ENCODE results near the gene SLC13A3. TPM values are rescaled to one million over a fixed set of nuclear protein-coding genes. Genes with fewer than 3 reads are reported as not detected.

Gene SLC13A3
- total RNA-seq, 4 donors from 2014 or later: 1.1 to 8.9 (median 4.2) TPM

- peaks cover 11% of the 10 kb centered on the region for H3K9me3 ChIP-seq
- no peaks in the 10 kb centered on the region for H3K27me3 ChIP-seq
Observed at GRCh38 chr20:46674253-46675083, 23.2 kb upstream of the SLC13A3 start.

GRCh38 chr20:46673394-46674252 lies 22.4 kb upstream of the SLC13A3 start:
- H3K4me3 ChIP-seq: no peak overlapping the region
- H3K9me3 ChIP-seq: peaks cover 11% of the 10 kb centered on the region
- DNase-seq (ENCODE audit: low spot score in 2 of 2): no peak
- no peaks in the 10 kb centered on the region for H3K4me1 ChIP-seq
- no peak for TF ChIP-seq EP300 (IDR thresholded peaks at IDR 0.05)
- TF ChIP-seq CTCF (IDR thresholded peaks at IDR 0.05): no peak
- no peak for TF ChIP-seq POLR2A (IDR thresholded peaks at IDR 0.05)
- no peak for TF ChIP-seq POLR2AphosphoS5 (IDR thresholded peaks at IDR 0.05)
- no peaks in the 10 kb centered on the region for H3K36me3 ChIP-seq
- no peaks in the 10 kb centered on the region for H3K27me3 ChIP-seq
- no peak overlapping the region for H3K27ac ChIP-seq
- WGBS: 93% methylated on average over 11 of the region's 11 CpGs

More at GRCh38 chr20:46674253-46675083, 23.2 kb upstream of the SLC13A3 start:
- Histone ChIP-seq H3K4me1 (no peaks in the 10 kb centered on the region), H3K36me3 (no peaks in the 10 kb centered on the region), H3K27ac (no peak overlapping the region), H3K4me3 (no peak overlapping the region)
- no peak for TF ChIP-seq POLR2A (IDR thresholded peaks at IDR 0.05)
- no peak for TF ChIP-seq EP300 (IDR thresholded peaks at IDR 0.05)
- no peak for TF ChIP-seq POLR2AphosphoS5 (IDR thresholded peaks at IDR 0.05)
- no peak for TF ChIP-seq CTCF (IDR thresholded peaks at IDR 0.05)
- WGBS: 75% methylated on average over 14 of the region's 14 CpGs
- DNase-seq (ENCODE audit: low spot score in 2 of 2): no peak

- H3K36me3 ChIP-seq: no peaks in the 10 kb centered on the region
- DNase-seq (ENCODE audit: low spot score in 2 of 2): no peak
- TF ChIP-seq EP300 (IDR thresholded peaks at IDR 0.05): no peak
- no peak for TF ChIP-seq POLR2AphosphoS5 (IDR thresholded peaks at IDR 0.05)
- TF ChIP-seq CTCF (IDR thresholded peaks at IDR 0.05): no peak
- TF ChIP-seq POLR2A (IDR thresholded peaks at IDR 0.05): no peak
- no peak overlapping the region for H3K4me3 ChIP-seq
- no peak overlapping the region for H3K27ac ChIP-seq
- H3K27me3 ChIP-seq: no peaks in the 10 kb centered on the region
- 100% methylated on average over 2 of the region's 5 CpGs for WGBS
- H3K4me1 ChIP-seq: no peaks in the 10 kb centered on the region
- peaks cover 11% of the 10 kb centered on the region for H3K9me3 ChIP-seq
Observed at GRCh38 chr20:46672543-46673148, 21.4 kb upstream of the SLC13A3 start.

GRCh38 chr20:46671866-46672542 lies 20.7 kb upstream of the SLC13A3 start:
- 94% methylated on average over 3 of the region's 3 CpGs for WGBS
- H3K27ac ChIP-seq: no peak overlapping the region
- H3K4me1 ChIP-seq: no peaks in the 10 kb centered on the region
- no peaks in the 10 kb centered on the region for H3K27me3 ChIP-seq
- TF ChIP-seq POLR2A (IDR thresholded peaks at IDR 0.05) (no peak), POLR2AphosphoS5 (IDR thresholded peaks at IDR 0.05) (no peak), EP300 (IDR thresholded peaks at IDR 0.05) (no peak), CTCF (IDR thresholded peaks at IDR 0.05) (no peak)
- H3K36me3 ChIP-seq: no peaks in the 10 kb centered on the region
- DNase-seq (ENCODE audit: low spot score in 2 of 2): no peak
- no peak overlapping the region for H3K4me3 ChIP-seq
- H3K9me3 ChIP-seq: peaks cover 11% of the 10 kb centered on the region

All from suprapubic skin (tissue), 4 donors.